NCI-H128 (cell line): ENCODE data around the gene C16orf96.

Experiments
- DNase-seq: peaks from one replicate; lab custom pipeline; 2025; ENCODE audit not compliant: unreplicated experiment; lab: John Stamatoyannopoulos, UW

C16orf96 gene

DNA sequence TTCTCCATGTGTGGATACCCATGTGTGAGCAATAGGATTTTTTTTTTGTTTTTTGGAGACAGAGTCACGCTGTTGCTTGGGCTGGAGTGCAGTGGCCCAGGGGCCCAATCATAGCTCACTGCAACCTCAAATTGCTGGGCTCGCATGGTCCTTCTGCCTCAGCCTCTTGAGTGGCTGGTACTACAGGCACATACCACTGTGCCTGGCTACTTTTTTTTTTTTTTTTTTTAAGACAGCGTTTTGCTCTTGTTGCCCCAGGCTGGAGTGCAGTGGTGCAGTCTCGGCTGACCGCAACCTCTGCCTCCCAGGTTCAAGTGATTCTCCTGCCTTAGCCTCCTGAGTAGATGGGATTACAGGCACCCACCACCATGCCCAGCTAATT lies 85.2 kb downstream of the C16orf96 start:
- no peak for DNase-seq

GRCh38 chr16:4641895-4642294 lies 85.8 kb downstream of the C16orf96 start:
- DNase-seq = no peak

GRCh38 chr16:4646773-4647643 lies 90.9 kb downstream of the C16orf96 start:
- no peak for DNase-seq

GRCh38 chr16:4647644-4647980 lies 91.5 kb downstream of the C16orf96 start:
- DNase-seq = no peak

GRCh38 chr16:4648917-4649316 lies 92.8 kb downstream of the C16orf96 start:
- no peak for DNase-seq

GRCh38 chr16:4649744-4650442 lies 93.8 kb downstream of the C16orf96 start:
- no peak for DNase-seq
